DND-41 (cell line): ENCODE measurements around the gene TSHR.
"Not testable (repeated sequence)": the region's sequence is repeated elsewhere in the genome, so short reads cannot be mapped to it uniquely, and the experiment has no call there.

Experiments used
- ATAC-seq: fragments of 200-7000 bp; cut with Tn5 transposase; 3 replicates; pipeline ENCODE4 v1.9.1; 2021; ENCODE audit warnings: low read depth; ENCODE audit not compliant: insufficient read depth
- DNase-seq: peaks from one replicate; pipeline ENCODE4 v3.0.0-alpha.2; 2020
- H2AFZ ChIP-seq: 2 replicates; pipeline ENCODE4 v1.6.0; 2012; ENCODE audit warnings: low read depth, low read length
- H3K27ac ChIP-seq: 2 replicates; pipeline ENCODE4 v1.5.1; 2012; ENCODE audit warnings: low read length, inconsistent platforms
- H3K27me3 ChIP-seq: fragments of 200-600 bp; sonication (generic); 2 replicates; pipeline ENCODE4 v1.6.0; 2012; ENCODE audit warnings: low read length, mild to moderate bottlenecking, inconsistent platforms; ENCODE audit not compliant: insufficient read depth, poor library complexity
- H3K36me3 ChIP-seq: 2 replicates; pipeline ENCODE4 v1.5.1; 2012; ENCODE audit warnings: low read length, inconsistent platforms; ENCODE audit not compliant: insufficient read depth
- H3K4me1 ChIP-seq: 2 replicates; pipeline ENCODE4 v1.5.1; 2012; ENCODE audit warnings: mild to moderate bottlenecking, low read length; ENCODE audit not compliant: insufficient read depth
- H3K4me2 ChIP-seq: 2 replicates; pipeline ENCODE4 v1.6.0; 2012; ENCODE audit warnings: mild to moderate bottlenecking, moderate library complexity, low read length, inconsistent platforms; ENCODE audit not compliant: insufficient read depth
- H3K4me3 ChIP-seq, 2 experiments: fragments of 200-600 bp in 1 of 2; shearing (Covaris generic) in 1 of 2; 2 replicates each; pipeline ENCODE4 v1.5.1; 2012 to 2016; ENCODE audit warnings: inconsistent platforms in 2 of 2, low read length in 2 of 2, mild to moderate bottlenecking in 2 of 2, low read depth in 1 of 2, moderate library complexity in 1 of 2
- H3K79me2 ChIP-seq: 2 replicates; pipeline ENCODE4 v1.6.0; 2012; ENCODE audit warnings: low read length, inconsistent platforms; ENCODE audit not compliant: insufficient read depth
- H3K9ac ChIP-seq: 2 replicates; pipeline ENCODE4 v1.6.0; 2012; ENCODE audit warnings: low read depth, mild to moderate bottlenecking, inconsistent platforms, low read length, moderate library complexity
- H3K9me3 ChIP-seq: 2 replicates; pipeline ENCODE4 v1.5.1; 2012; ENCODE audit warnings: low read length, moderate library complexity, mild to moderate bottlenecking, inconsistent platforms; ENCODE audit not compliant: insufficient read depth, severe bottlenecking
- H4K20me1 ChIP-seq: 2 replicates; pipeline ENCODE4 v1.6.0; 2012; ENCODE audit warnings: low read length; ENCODE audit not compliant: insufficient read depth
- EZH2 ChIP-seq: IDR thresholded peaks from 3 replicates; pipeline ENCODE4 v1.6.1; 2012; ENCODE audit warnings: borderline replicate concordance, low read depth, mild to moderate bottlenecking, moderate library complexity, low read length, inconsistent platforms; ENCODE audit not compliant: severe bottlenecking
- TF ChIP-seq, protein P1 (sequence below): IDR thresholded peaks from 2 replicates; pipeline ENCODE4 v1.5.1; 2012; ENCODE audit warnings: borderline replicate concordance, low read length, moderate library complexity, mild to moderate bottlenecking; ENCODE audit not compliant: poor library complexity, severe bottlenecking; ENCODE audit errors: extremely low read depth

TSHR gene

GRCh38 chr14:80946187-80946586 is 9.2 kb upstream of the TSHR start:
- Histone ChIP-seq H3K79me2 (peaks cover 52% of the 10 kb centered on the region), H3K4me2 (no peak overlapping the region), H3K36me3 (peaks cover 7% of the 10 kb centered on the region), H3K9me3 (no peaks in the 10 kb centered on the region), H3K4me3 (no peak overlapping the region), H3K27ac (no peak overlapping the region), H4K20me1 (no peaks in the 10 kb centered on the region), H3K9ac (no peak overlapping the region), H2AFZ (no peak overlapping the region), H3K4me1 (peaks cover 18% of the 10 kb centered on the region), H3K27me3 (no peaks in the 10 kb centered on the region)
- TF ChIP-seq, protein P1, sequence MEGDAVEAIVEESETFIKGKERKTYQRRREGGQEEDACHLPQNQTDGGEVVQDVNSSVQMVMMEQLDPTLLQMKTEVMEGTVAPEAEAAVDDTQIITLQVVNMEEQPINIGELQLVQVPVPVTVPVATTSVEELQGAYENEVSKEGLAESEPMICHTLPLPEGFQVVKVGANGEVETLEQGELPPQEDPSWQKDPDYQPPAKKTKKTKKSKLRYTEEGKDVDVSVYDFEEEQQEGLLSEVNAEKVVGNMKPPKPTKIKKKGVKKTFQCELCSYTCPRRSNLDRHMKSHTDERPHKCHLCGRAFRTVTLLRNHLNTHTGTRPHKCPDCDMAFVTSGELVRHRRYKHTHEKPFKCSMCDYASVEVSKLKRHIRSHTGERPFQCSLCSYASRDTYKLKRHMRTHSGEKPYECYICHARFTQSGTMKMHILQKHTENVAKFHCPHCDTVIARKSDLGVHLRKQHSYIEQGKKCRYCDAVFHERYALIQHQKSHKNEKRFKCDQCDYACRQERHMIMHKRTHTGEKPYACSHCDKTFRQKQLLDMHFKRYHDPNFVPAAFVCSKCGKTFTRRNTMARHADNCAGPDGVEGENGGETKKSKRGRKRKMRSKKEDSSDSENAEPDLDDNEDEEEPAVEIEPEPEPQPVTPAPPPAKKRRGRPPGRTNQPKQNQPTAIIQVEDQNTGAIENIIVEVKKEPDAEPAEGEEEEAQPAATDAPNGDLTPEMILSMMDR: no peak
- no peak for TF ChIP-seq EZH2
- no peak for ATAC-seq
- no peak for DNase-seq

DNA sequence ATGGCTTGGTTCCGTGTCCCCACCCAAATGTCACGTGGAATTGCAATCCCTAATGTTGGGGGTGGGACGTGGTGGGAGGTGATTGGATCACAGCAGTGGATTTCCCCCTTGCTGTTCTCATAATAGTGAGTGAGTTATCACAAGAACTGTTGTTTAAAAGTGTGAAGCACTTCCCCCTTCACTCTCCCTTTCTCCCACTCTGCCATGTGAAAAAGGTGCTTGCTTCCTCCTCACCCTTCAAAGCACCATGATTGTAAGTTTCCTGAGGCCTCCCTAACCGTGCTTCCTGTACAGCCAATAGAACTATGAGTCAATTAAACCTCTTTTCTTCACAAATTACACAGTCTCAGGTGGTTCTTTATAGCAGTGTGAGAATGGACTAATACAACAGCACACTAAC is 8.6 kb upstream of the TSHR start:
- DNase-seq: no peak
- no peak overlapping the region for H3K4me3 ChIP-seq
- H3K4me2 ChIP-seq: no peak overlapping the region
- no peaks in the 10 kb centered on the region for H4K20me1 ChIP-seq
- no peak overlapping the region for H3K27ac ChIP-seq
- peaks cover 7% of the 10 kb centered on the region; the same call in 1 of the 2 replicates for H3K36me3 ChIP-seq
- H3K9ac ChIP-seq: no peak overlapping the region
- no peak overlapping the region for H2AFZ ChIP-seq
- TF ChIP-seq, protein P1: no peak
- ATAC-seq: no peak
- H3K79me2 ChIP-seq: peaks cover 51% of the 10 kb centered on the region
- no peaks in the 10 kb centered on the region for H3K27me3 ChIP-seq
- no peaks in the 10 kb centered on the region for H3K9me3 ChIP-seq
- H3K4me1 ChIP-seq: peaks cover 18% of the 10 kb centered on the region

DNA sequence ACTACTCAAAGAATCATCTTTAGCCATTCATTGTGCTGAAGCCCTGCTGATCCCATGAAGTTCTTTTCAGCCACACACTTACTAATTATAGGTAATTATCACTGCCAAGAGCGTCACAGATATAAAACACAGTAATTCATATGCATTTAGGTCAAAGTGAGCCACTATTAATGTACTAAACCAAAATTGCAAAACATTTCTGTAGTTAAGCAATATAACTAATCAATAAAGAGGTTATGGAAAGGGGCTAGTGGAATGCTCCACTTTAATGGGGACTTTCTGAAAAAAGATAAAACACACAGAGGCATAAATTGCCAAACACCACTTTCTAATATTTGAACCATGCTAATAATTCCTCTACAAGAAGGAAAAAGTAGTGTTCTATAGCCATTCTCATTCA is 7.1 kb upstream of the TSHR start:
- Histone ChIP-seq H3K36me3 (peaks cover 7% of the 10 kb centered on the region; the same call in 1 of the 2 replicates), H3K27me3 (no peaks in the 10 kb centered on the region), H3K4me1 (peaks cover 10% of the 10 kb centered on the region), H3K4me2 (no peak overlapping the region), H3K27ac (no peak overlapping the region), H3K9me3 (no peaks in the 10 kb centered on the region), H3K4me3 (no peak overlapping the region), H2AFZ (no peak overlapping the region), H3K9ac (no peak overlapping the region), H4K20me1 (no peaks in the 10 kb centered on the region), H3K79me2 (peaks cover 43% of the 10 kb centered on the region)
- ATAC-seq: no peak
- DNase-seq: no peak
- TF ChIP-seq, protein P1: no peak
- TF ChIP-seq EZH2: no peak

DNA sequence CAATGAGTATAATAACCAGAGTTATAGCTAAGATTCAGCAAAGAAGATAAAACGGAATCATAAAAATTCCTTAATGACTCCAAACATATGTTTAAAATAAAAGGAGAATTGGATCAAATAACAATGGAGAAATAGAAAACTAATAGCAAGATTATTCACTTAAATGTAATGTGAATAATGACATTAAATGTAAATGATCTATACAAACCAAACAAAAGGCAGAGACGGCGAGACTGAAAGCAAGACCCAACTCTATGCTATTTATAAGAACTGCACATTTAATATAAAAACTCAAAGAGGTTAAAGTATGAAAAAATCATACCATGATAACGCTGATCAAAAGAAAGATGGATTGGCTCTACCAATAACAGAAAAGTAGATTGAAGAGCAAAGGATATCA is 3.9 kb upstream of the TSHR start:
- Histone ChIP-seq H3K27ac (no peak overlapping the region), H3K9ac (no peak overlapping the region), H3K36me3 (peaks cover 7% of the 10 kb centered on the region), H3K9me3 (no peaks in the 10 kb centered on the region), H4K20me1 (no peaks in the 10 kb centered on the region), H3K4me2 (no peak overlapping the region), H2AFZ (no peak overlapping the region), H3K27me3 (no peaks in the 10 kb centered on the region), H3K4me1 (peaks cover 16% of the 10 kb centered on the region), H3K79me2 (peaks cover 62% of the 10 kb centered on the region), H3K4me3 (no peak overlapping the region)
- no peak for DNase-seq
- ATAC-seq: no peak
- TF ChIP-seq, protein P1: no peak
- no peak for TF ChIP-seq EZH2

- not testable (repeated sequence) for H3K36me3 ChIP-seq, H3K9ac ChIP-seq, H4K20me1 ChIP-seq, H3K4me2 ChIP-seq, DNase-seq, ATAC-seq, H3K9me3 ChIP-seq, H3K27me3 ChIP-seq, H2AFZ ChIP-seq, H3K4me3 ChIP-seq, H3K27ac ChIP-seq
- Histone ChIP-seq H3K79me2 (peaks cover 68% of the 10 kb centered on the region), H3K4me1 (peaks cover 33% of the 10 kb centered on the region)
Measured at GRCh38 chr14:80953211-80953610, 2.2 kb upstream of the TSHR start.
